Coronary artery (tissue), 2 donors: ENCODE measurements around the gene FZD1.

Experiments
- DNase-seq: peaks from one replicate; pipeline ENCODE4 v3.0.0-alpha.2; 2017; ENCODE audit warnings: low spot score
- H3K27ac ChIP-seq, 2 donors: fragments of 200-600 bp; sonication (generic); one replicate each; pipeline ENCODE4 v1.5.1; 2016 to 2019
- H3K4me3 ChIP-seq: fragments of 200-600 bp; sonication (generic); 2 replicates; pipeline ENCODE4 v1.5.1; 2016; ENCODE audit warnings: mild to moderate bottlenecking, moderate library complexity
- TF ChIP-seq, protein P1 (sequence below): fragments of 200-600 bp; sonication (generic); IDR thresholded peaks from one replicate; pipeline ENCODE4 v1.5.1; 2019; ENCODE audit warnings: antibody characterized with exemption

Gene FZD1

DNA sequence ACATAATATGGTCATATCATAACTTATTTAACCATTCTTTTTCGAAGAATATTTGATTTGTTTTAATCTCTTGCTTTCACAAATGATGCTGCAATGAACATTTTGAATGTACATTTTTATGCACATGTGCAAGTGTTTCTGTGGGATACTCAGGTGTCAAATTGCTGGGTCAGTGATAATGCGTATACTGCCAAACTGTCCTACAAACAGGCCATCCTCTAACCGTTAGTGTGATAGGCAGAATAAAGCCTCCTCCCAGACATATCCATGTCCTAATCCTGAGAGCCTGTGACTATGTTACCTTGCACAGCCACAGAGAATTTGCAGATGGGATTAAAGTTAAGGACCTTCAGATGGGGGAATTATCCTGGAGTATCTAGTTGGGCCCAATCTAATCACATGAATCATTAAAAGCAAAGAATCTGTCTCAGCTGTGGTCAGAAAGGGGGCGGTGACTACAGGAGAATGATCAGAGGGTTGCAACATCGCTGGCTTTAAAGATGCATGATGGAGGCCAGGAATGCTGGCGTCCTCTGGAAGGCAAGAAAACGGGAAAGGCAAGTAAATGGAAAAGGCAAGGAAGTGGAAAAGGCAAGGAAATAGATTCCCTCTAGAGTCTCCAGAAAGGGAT is 46.7 kb downstream of the FZD1 start:
- DNase-seq, result no peak
- Histone ChIP-seq H3K4me3 (no peak overlapping the region), H3K27ac (peak overlapping the region in 1 of 2 donors; percentile 57)
- TF ChIP-seq, protein P1, sequence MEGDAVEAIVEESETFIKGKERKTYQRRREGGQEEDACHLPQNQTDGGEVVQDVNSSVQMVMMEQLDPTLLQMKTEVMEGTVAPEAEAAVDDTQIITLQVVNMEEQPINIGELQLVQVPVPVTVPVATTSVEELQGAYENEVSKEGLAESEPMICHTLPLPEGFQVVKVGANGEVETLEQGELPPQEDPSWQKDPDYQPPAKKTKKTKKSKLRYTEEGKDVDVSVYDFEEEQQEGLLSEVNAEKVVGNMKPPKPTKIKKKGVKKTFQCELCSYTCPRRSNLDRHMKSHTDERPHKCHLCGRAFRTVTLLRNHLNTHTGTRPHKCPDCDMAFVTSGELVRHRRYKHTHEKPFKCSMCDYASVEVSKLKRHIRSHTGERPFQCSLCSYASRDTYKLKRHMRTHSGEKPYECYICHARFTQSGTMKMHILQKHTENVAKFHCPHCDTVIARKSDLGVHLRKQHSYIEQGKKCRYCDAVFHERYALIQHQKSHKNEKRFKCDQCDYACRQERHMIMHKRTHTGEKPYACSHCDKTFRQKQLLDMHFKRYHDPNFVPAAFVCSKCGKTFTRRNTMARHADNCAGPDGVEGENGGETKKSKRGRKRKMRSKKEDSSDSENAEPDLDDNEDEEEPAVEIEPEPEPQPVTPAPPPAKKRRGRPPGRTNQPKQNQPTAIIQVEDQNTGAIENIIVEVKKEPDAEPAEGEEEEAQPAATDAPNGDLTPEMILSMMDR, result no peak

DNA sequence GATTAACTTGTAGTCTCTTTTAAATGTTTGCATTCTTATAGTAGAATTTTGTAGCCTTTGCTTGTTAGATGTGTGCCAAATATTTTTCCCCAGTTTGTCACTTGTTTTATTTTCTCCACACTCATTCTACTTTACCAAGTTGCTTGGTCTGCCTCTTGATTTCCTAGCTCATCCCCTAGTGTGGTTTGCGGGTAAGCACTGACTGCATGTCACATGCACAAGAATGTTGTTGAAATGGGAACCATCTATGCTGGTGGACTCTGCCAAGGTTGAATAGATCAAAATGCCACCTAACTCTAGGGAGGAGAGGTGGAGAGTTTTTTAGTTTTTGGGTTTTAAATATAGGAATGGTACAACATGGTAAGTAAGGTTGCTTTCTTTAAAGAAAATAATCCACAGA is 47.6 kb downstream of the FZD1 start:
- TF ChIP-seq, protein P1, result no peak
- Histone ChIP-seq H3K27ac (no peak overlapping the region), H3K4me3 (no peak overlapping the region)
- no peak for DNase-seq

DNA sequence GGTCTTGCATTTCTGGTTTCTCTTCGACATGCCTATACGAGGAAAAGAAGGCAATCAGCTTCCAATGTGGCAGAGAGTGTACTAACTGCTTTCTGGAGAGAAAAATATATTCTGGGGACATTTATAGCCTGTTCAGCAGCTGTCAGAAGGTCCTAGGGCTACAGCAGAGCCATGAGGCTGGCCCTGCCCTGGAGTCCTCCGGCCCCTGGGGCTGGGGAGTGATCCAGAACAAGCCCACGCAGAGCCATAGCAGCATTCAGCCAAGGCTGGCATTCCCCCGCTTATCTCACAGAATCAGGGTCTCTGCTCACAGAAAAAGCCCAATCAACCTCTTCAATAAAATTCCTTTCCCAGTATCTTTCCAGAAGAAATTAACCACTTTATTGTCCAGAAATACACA is 48.9 kb downstream of the FZD1 start:
- Histone ChIP-seq H3K4me3 (no peak overlapping the region), H3K27ac (no peak overlapping the region)
- TF ChIP-seq, protein P1, result no peak
- no peak for DNase-seq

DNA sequence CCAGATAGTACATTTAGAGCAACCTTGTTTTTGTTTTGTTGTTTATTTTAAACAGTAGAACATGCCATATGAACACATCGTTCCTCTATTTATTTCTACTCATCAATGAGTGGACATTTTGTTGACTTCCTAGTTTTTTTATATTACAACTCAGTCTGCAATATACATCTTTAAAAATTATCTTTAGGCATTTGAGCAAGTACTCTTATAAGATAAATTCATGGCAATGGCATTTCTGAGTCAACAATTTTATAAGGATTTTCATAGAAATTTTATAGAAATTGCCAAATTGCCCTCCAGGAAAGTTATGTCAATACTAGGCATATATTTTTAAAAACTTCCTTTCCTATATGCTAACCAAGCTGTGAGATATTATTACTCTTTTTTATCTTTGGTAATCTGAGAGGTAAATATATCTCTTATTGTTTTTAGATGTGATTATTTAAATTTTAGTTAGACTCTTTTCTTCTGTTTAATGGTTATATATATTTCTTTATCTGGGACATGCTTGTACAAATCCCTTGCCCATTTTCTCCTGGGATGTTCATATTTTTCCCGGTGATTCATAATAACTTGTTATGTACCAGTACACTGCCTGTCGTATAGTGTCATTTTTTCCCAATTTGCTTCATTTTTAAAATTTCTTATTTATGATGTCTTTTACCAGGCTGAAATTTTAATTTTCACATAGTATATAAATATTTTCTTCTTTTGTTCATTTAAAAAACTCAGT is 50.5 kb downstream of the FZD1 start:
- Histone ChIP-seq H3K4me3 (no peak overlapping the region), H3K27ac (no peak overlapping the region)
- TF ChIP-seq, protein P1, result no peak
- no peak for DNase-seq

DNA sequence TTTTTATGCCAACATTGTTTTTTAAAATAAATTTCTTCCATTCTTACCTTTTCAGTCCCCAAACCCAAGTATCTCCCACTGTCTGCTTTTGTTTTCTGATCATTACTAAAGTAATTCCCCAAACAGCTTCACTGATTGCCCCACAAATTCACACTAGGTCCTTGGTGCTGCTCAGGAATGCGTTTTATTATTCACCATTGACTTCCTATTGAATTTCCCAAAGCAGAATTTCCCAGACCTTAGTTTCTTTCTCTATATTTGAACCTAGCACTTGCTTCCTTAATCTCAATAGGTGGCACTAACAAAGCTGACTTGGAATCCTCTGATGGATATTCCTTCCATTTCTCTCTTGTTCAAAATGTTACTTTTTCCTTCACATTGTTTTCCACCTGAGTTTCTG is 52.2 kb downstream of the FZD1 start:
- no peak overlapping the region for H3K4me3 ChIP-seq
- H3K27ac ChIP-seq, result no peak overlapping the region
- TF ChIP-seq, protein P1, result no peak
- DNase-seq, result no peak

DNA sequence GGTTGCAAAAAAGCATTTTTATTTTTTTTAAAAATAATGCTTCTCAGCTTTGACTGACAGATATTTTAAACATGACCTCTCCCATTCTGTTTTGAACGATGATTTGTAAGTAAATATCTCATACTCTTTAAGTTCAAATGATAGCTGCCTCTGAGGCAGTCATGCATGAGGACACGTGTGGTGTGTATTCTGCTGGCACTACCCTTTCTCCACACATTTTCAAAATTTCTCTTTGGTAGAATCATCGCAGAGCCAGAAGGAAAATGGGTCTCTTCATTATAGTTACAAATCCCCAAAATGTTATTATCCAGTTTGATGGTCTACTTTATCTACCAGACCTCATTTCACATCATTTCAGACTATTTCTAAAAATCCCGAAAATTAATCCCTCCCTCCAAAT is 55.1 kb downstream of the FZD1 start:
- DNase-seq, result no peak
- TF ChIP-seq, protein P1, result no peak
- no peak overlapping the region for H3K27ac ChIP-seq

More for the DNA sequence above, 55.1 kb downstream of the FZD1 start:
- H3K4me3 ChIP-seq, result no peak overlapping the region
